HEK293T (cell line): Measurements from ENCODE around the gene CCDC201.
"Not testable (repeated sequence)": the region's sequence is repeated elsewhere in the genome, so short reads cannot be mapped to it uniquely, and the experiment has no call there.

Experiments
- ARNT ChIP-seq: fragments of 450-650 bp; IDR thresholded peaks from 2 replicates; pipeline ENCODE4 v1.6.1; 2017; ENCODE audit warnings: mild to moderate bottlenecking
- BHLHE40 ChIP-seq: fragments of 450-650 bp; IDR thresholded peaks from 2 replicates; pipeline ENCODE4 v1.6.1; 2016; ENCODE audit warnings: mild to moderate bottlenecking, moderate library complexity, borderline replicate concordance
- ELF4 ChIP-seq: fragments of 450-650 bp; IDR thresholded peaks from 2 replicates; pipeline ENCODE4 v1.6.1; 2017; ENCODE audit warnings: antibody characterized with exemption
- FOXK2 ChIP-seq: fragments of 450-650 bp; IDR thresholded peaks from 2 replicates; pipeline ENCODE4 v1.6.1; 2016; ENCODE audit warnings: mild to moderate bottlenecking
- FOXM1 ChIP-seq: fragments of 450-650 bp; IDR thresholded peaks from 2 replicates; pipeline ENCODE4 v1.6.1; 2017; ENCODE audit warnings: mild to moderate bottlenecking, borderline replicate concordance
- HDGF ChIP-seq: fragments of 450-650 bp; IDR thresholded peaks from 2 replicates; pipeline ENCODE4 v1.6.1; 2017; ENCODE audit warnings: antibody characterized with exemption, borderline replicate concordance
- LEF1 ChIP-seq: fragments of 450-650 bp; IDR thresholded peaks from 2 replicates; pipeline ENCODE4 v1.6.1; 2017; ENCODE audit warnings: mild to moderate bottlenecking, borderline replicate concordance
- NFRKB ChIP-seq: fragments of 450-650 bp; IDR thresholded peaks from 2 replicates; pipeline ENCODE4 v1.6.1; 2016; ENCODE audit warnings: mild to moderate bottlenecking, moderate library complexity
- PKNOX1 ChIP-seq: fragments of 450-650 bp; IDR thresholded peaks from 2 replicates; pipeline ENCODE4 v1.6.1; 2016
- SP1 ChIP-seq: fragments of 450-650 bp; IDR thresholded peaks from 2 replicates; pipeline ENCODE4 v1.6.1; 2017
- SUZ12 ChIP-seq: fragments of 450-650 bp; IDR thresholded peaks from 2 replicates; pipeline ENCODE4 v1.6.1; 2016; ENCODE audit warnings: mild to moderate bottlenecking
- ZNF384 ChIP-seq: fragments of 450-650 bp; IDR thresholded peaks from 2 replicates; pipeline ENCODE4 v1.6.1; 2016

DNA sequence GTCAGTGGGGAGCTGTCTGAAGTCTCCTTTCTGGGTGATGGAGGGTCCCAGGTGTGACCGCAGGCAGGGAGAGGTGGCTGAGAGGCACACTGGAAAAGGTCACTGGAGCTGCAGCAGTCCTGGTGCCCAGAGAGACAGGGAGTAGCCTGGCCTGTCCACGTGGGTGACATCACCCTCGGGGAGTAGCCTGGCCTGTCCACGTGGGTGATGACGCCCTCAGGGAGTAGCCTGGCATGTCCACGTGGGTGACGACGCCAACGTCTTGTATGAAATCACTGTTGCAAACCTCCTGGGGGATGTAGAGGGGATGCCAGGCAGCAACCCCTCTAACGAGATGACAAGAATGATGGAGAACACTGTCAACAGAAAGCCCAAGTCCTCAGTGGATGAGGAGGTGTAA is 19.9 kb downstream of the CCDC201 start:
- not testable (repeated sequence) for TF ChIP-seq ARNT, BHLHE40, NFRKB, PKNOX1, FOXK2, FOXM1, ZNF384, HDGF, SUZ12, LEF1, SP1, ELF4
